ENCODE data around the gene NMT2.
A peak's percentile ranks its signal among the peaks of the same experiment; 100 is the strongest.

The NMT2 gene

DNA sequence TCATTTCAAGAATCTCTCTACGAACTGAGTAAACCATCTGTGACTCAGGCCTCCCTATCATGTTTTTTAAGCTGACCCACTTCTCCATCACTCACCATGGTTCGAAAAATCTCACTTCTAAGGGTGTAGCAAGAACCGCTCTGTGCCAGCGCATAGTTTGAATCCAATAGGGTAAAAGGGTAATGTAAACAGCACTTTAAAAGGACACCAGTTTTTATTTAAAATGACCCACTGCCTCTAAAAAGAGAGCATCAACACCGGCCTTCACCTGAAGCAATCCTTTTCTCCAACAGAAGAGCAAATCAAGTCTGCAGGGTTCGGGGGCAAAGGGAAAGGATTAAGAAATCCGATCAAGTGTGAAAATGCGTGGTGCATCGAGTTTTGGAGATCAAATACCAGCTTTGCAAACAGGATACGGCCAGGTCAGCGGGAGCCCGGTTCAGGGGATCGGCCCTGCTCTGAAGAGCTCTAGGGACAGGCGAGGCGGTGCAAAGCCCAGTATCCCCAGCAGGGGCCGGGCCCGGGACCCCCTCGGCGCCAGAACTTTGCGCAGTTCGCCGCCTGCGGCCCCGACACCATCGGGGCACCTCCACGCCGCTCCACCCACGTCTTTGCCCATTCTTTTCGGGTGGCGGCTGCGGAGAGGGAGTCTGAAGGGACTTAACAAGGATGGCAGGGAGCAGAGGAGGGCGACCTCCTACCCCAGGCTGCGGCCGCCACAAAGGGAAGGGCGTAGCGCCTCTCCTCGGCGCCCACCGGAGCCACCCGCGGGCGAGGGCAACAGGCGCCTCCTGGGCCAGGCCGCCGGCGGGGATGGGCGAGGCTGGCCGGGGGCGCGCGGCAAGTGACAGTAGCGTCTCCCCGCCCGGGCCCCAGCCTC lies 842 bp downstream of the NMT2 start:
- Mint-ChIP-seq H3K27ac (peak overlapping the region; percentile 90), H3K27me3 (no peaks in the 10 kb centered on the region), H3K36me3 (no peaks in the 10 kb centered on the region), H3K4me3 (peak overlapping the region; percentile 97), H3K9me3 (no peaks in the 10 kb centered on the region), H3K4me1 (peaks cover 17% of the 10 kb centered on the region)
- ATAC-seq: peak; percentile 46

DNA sequence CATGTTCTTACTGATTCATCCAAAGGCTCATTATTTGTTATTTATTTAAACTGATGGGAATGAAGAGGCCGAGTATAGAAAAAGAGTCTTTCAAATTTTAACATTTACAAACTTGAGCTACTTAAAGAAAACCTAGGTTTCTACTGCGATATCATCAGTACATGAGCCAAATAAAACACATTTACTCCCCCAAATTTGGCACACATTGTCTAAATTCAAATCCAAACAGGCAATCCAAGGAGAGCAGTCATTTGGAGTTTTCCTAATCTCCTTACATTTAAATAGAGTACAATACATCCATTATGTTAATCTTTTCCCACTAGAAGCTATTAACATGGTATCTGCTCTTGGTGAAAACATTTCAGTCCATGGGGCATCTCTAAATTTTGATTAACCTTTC lies 2.2 kb downstream of the NMT2 start:
- ATAC-seq: no peak
- H3K4me1 Mint-ChIP-seq: peaks cover 17% of the 10 kb centered on the region

GRCh38 chr10:15163253-15163828 lies 5.2 kb downstream of the NMT2 start:
- ATAC-seq: no peak
- no peaks in the 10 kb centered on the region for H3K36me3 Mint-ChIP-seq
- H3K27ac Mint-ChIP-seq: no peak overlapping the region
- H3K4me3 Mint-ChIP-seq: no peak overlapping the region
- H3K4me1 Mint-ChIP-seq: peaks cover 14% of the 10 kb centered on the region
- no peaks in the 10 kb centered on the region for H3K9me3 Mint-ChIP-seq
- no peaks in the 10 kb centered on the region for H3K27me3 Mint-ChIP-seq

More for the DNA sequence above, 2.2 kb downstream of the NMT2 start:
- no peak overlapping the region for H3K27ac Mint-ChIP-seq
- H3K9me3 Mint-ChIP-seq: no peaks in the 10 kb centered on the region
- no peak overlapping the region for H3K4me3 Mint-ChIP-seq
- H3K36me3 Mint-ChIP-seq: no peaks in the 10 kb centered on the region
- no peaks in the 10 kb centered on the region for H3K27me3 Mint-ChIP-seq

GRCh38 chr10:15158972-15159371 lies 9.5 kb downstream of the NMT2 start:
- Mint-ChIP-seq H3K27me3 (no peaks in the 10 kb centered on the region), H3K27ac (no peak overlapping the region), H3K4me1 (peaks cover 6% of the 10 kb centered on the region)

GRCh38 chr10:15158448-15158847 lies 10.0 kb downstream of the NMT2 start:
- Mint-ChIP-seq H3K27me3 (no peaks in the 10 kb centered on the region), H3K36me3 (no peaks in the 10 kb centered on the region), H3K4me1 (peaks cover 6% of the 10 kb centered on the region), H3K4me3 (no peak overlapping the region), H3K9me3 (no peaks in the 10 kb centered on the region), H3K27ac (no peak overlapping the region)
- no peak for ATAC-seq

More at GRCh38 chr10:15158972-15159371, 9.5 kb downstream of the NMT2 start:
- H3K4me3 Mint-ChIP-seq: no peak overlapping the region
- ATAC-seq: no peak
- no peaks in the 10 kb centered on the region for H3K9me3 Mint-ChIP-seq
- no peaks in the 10 kb centered on the region for H3K36me3 Mint-ChIP-seq

DNA sequence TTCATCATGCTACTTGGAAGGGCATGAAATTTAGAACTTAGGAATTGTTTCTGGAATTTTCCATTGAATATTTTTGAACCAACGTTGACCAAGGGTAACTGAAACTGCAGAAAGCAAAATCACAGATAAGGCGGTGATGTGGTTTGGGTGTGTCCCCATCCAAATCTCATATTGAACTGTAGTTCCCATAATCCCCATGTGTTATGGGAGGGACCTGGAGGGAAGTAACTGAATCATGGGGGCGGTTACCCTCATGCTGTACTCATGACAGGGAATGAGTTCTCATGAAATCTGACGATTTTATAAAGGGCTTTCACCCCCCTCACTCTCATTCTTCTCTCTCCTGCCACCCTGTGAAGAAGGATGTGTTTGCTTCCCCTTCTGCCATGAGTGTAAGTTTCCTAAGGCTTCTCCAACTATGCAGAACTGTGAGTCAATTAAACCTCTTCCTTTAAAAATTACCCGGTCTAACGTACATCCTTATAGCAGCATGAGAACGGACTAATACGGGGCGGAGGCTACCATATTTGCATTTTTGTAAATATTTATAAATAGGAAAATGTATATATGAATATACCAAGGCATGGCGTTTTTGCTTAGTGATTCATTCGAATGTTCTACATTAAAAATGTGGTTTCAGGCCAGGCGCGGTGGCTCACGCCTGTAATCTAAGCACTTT lies 12.4 kb downstream of the NMT2 start:
- ATAC-seq: no peak
- Mint-ChIP-seq H3K27me3 (no peaks in the 10 kb centered on the region), H3K36me3 (no peaks in the 10 kb centered on the region), H3K4me3 (no peak overlapping the region), H3K4me1 (peaks cover 6% of the 10 kb centered on the region), H3K9me3 (no peaks in the 10 kb centered on the region), H3K27ac (no peak overlapping the region)

DNA sequence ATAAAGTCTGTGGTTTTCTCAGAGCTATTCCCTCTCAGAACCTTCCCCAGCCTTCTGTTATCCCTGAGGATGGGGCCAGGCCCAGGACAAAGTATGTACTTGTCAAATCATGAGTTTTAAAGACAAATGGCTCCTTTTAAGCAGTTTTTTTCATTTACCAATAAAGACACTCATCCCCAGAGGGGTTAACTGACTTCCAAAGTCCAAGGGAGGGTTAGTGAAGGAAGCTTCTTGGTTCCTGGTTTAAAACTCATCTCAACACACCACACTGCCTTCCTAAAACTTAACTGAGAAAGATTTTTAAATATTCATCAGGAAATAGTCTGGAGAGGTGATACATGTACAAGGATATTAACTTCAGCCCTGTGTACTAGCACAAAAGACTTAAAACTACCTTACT lies 15.9 kb downstream of the NMT2 start:
- no peak overlapping the region for H3K27ac Mint-ChIP-seq

GRCh38 chr10:15150563-15150962 lies 17.9 kb downstream of the NMT2 start:
- Mint-ChIP-seq H3K27ac (no peak overlapping the region), H3K4me1 (no peaks in the 10 kb centered on the region), H3K36me3 (no peaks in the 10 kb centered on the region)

More for the DNA sequence above, 15.9 kb downstream of the NMT2 start:
- ATAC-seq: no peak
- no peaks in the 10 kb centered on the region for H3K9me3 Mint-ChIP-seq
- no peaks in the 10 kb centered on the region for H3K36me3 Mint-ChIP-seq
- no peak overlapping the region for H3K4me3 Mint-ChIP-seq
- no peaks in the 10 kb centered on the region for H3K27me3 Mint-ChIP-seq
- H3K4me1 Mint-ChIP-seq: no peaks in the 10 kb centered on the region

DNA sequence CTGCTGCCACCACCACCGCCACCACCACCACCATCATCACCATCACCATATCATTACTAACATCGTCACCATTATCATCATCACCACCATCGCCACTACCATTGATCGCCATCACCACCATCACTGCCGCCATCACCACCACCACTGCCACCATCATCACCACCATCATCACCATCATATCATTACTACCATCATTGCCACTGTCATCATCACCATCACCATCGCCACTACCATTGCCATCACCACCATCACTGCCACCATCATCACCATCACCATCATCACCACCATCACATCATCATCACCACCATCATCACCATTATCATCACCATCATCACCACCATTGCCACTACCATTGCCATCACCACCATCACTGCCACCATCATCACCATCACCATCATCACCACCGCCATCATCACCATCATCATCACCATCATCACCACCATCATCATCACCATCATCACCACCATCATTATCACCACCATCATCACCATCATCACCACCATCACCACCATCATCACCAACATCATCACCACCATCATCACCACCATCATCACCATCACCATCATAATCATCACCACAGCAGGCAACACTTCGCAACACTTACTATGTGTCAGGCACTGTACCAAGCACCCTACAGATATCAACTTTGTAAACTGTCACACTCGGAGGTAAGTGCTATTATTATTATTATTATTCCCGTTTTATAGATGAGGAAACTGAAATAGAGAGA lies 19.3 kb downstream of the NMT2 start:
- ATAC-seq: no peak
- H3K36me3 Mint-ChIP-seq: no peaks in the 10 kb centered on the region
- H3K9me3 Mint-ChIP-seq: no peaks in the 10 kb centered on the region
- no peaks in the 10 kb centered on the region for H3K27me3 Mint-ChIP-seq
- no peak overlapping the region for H3K4me3 Mint-ChIP-seq
- no peak overlapping the region for H3K27ac Mint-ChIP-seq
- no peaks in the 10 kb centered on the region for H3K4me1 Mint-ChIP-seq

More at GRCh38 chr10:15150563-15150962, 17.9 kb downstream of the NMT2 start:
- H3K27me3 Mint-ChIP-seq: no peaks in the 10 kb centered on the region
- no peak for ATAC-seq
- H3K9me3 Mint-ChIP-seq: no peaks in the 10 kb centered on the region
- no peak overlapping the region for H3K4me3 Mint-ChIP-seq

DNA sequence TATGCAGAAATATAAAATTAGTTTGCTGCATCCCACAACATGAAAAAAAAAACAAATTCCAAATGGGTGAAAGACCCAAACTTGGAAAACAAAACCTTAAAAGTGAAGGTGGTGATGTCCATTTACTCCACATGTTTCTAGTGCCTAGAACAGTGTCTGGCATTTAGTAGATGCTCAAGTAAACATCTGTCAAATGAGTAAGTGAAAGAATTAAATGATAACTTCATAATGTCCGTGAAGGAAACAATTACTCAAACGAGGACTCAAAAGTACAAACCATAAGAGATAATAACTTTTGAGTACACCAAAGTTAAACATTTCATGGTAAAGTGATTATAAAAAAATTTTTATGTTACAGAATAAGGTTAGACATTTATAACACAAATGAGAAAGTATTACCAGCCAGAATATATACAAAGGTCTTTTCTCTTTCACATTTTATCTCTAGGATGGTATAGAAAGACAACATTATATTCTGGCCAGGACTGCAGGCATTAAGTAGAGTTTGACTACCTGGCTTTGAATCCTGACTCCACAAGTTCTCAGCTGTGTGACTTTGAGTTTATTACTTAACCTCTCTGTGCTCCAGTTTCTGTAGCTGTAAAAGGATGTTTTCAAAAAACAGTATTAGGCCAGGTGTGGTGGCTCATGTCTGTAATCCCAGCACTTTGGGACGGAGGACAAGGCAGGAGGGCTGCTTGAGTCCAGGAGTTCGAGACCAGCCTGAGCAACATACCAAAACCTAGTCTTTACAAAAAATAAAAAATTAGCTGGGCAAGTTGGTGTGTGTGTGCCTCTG lies 20.7 kb downstream of the NMT2 start:
- H3K4me3 Mint-ChIP-seq: no peak overlapping the region
- ATAC-seq: no peak
- no peak overlapping the region for H3K27ac Mint-ChIP-seq
- H3K9me3 Mint-ChIP-seq: no peaks in the 10 kb centered on the region
- H3K4me1 Mint-ChIP-seq: no peaks in the 10 kb centered on the region
- H3K27me3 Mint-ChIP-seq: no peaks in the 10 kb centered on the region
- H3K36me3 Mint-ChIP-seq: no peaks in the 10 kb centered on the region

DNA sequence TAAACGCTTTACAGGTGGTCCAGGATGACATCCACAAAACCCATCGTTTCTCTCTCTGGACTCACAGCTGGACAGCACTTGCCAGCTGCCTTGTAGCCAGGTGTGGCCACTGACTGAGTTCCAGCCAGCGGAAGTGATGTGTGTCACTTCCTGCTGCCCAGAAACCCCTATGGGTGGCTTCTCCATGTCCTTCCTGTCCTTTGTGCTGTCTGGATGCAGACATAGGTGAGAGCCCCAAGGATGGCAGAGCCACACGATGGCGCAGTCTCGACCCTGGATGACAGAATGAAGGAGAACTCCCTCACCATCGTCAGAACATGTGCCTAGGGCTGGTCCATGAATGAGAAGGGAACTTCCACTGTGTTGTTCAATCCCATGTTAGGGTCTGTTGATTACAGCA lies 22.1 kb downstream of the NMT2 start:
- Mint-ChIP-seq H3K4me1 (peaks cover 12% of the 10 kb centered on the region), H3K4me3 (no peak overlapping the region), H3K27me3 (no peaks in the 10 kb centered on the region), H3K9me3 (no peaks in the 10 kb centered on the region), H3K27ac (peak overlapping the region; percentile 67), H3K36me3 (no peaks in the 10 kb centered on the region)
- no peak for ATAC-seq

- Mint-ChIP-seq H3K4me1 (peaks cover 26% of the 10 kb centered on the region), H3K4me3 (no peak overlapping the region), H3K27me3 (no peaks in the 10 kb centered on the region), H3K36me3 (no peaks in the 10 kb centered on the region), H3K9me3 (no peaks in the 10 kb centered on the region), H3K27ac (peak overlapping the region; percentile 33)
- no peak for ATAC-seq
These were observed 23.7 kb downstream of the NMT2 start for GRCh38 chr10:15144788-15145187.

GRCh38 chr10:15141136-15142054 lies 27.1 kb downstream of the NMT2 start:
- H3K4me1 Mint-ChIP-seq: peaks cover 32% of the 10 kb centered on the region
- H3K9me3 Mint-ChIP-seq: no peaks in the 10 kb centered on the region
- peak overlapping the region; percentile 71 for H3K27ac Mint-ChIP-seq
- ATAC-seq: peak; percentile 99
- H3K36me3 Mint-ChIP-seq: peaks cover 10% of the 10 kb centered on the region
- H3K4me3 Mint-ChIP-seq: peak overlapping the region; percentile 62
- no peaks in the 10 kb centered on the region for H3K27me3 Mint-ChIP-seq

DNA sequence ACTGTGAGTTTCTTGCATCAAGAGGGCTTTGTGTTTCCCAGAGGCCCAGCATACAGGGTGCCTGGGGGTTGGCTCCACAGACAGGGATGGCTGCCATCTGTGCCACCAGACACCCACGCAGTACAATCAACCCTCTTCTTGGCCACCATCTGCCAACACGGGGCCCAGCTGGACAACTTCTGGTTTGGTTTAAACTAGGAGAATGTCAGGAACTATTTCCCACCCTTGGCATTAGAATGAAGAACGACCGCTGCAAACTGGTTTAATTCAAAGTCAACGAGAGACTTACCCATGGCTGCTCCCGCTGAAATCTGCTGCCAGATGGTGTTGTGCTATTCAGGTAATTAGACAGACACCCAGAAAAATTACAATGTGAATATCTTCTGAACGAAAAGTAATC lies 27.8 kb downstream of the NMT2 start:
- H3K36me3 Mint-ChIP-seq: peaks cover 17% of the 10 kb centered on the region
- no peaks in the 10 kb centered on the region for H3K27me3 Mint-ChIP-seq
- H3K27ac Mint-ChIP-seq: peak overlapping the region; percentile 71
- H3K9me3 Mint-ChIP-seq: no peaks in the 10 kb centered on the region
- peak overlapping the region; percentile 62 for H3K4me3 Mint-ChIP-seq
- H3K4me1 Mint-ChIP-seq: peaks cover 32% of the 10 kb centered on the region
- no peak for ATAC-seq
